ENCODE measurements around the gene GPR39. TPM values are rescaled to one million over a fixed set of nuclear protein-coding genes. Genes with fewer than 3 reads are reported as not detected.

GPR39 gene
- total RNA-seq, 1 donor from 2014 or later = 0.20 TPM

DNA sequence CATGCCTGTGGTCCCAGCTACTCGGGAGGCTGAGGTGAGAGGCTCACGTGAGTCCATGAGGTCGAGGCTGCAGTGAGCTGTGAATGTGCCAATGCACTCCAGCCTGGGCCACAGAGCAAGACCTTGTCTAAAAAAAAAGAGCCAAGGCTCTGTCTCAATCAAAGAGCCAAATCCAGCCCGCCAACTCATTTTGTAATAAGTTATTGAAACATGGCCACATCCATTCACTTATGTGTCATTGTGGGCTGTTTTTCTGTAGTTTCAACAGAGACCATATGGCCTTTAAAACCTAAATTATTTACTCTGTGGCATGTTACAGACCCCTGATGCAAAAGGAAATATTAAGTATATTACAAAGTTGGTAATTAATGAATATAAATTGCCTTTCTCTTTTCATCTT is 60.8 kb downstream of the GPR39 start:
- DNase-seq (ENCODE audit: low spot score) = no peak
- H3K27ac Mint-ChIP-seq (ENCODE audit: unreplicated experiment) = no peak overlapping the region
- H3K36me3 Mint-ChIP-seq (ENCODE audit: low read depth) = no peaks in the 10 kb centered on the region
- no peak overlapping the region for H3K4me3 Mint-ChIP-seq (ENCODE audit: unreplicated experiment)
- TF ChIP-seq, protein P1, sequence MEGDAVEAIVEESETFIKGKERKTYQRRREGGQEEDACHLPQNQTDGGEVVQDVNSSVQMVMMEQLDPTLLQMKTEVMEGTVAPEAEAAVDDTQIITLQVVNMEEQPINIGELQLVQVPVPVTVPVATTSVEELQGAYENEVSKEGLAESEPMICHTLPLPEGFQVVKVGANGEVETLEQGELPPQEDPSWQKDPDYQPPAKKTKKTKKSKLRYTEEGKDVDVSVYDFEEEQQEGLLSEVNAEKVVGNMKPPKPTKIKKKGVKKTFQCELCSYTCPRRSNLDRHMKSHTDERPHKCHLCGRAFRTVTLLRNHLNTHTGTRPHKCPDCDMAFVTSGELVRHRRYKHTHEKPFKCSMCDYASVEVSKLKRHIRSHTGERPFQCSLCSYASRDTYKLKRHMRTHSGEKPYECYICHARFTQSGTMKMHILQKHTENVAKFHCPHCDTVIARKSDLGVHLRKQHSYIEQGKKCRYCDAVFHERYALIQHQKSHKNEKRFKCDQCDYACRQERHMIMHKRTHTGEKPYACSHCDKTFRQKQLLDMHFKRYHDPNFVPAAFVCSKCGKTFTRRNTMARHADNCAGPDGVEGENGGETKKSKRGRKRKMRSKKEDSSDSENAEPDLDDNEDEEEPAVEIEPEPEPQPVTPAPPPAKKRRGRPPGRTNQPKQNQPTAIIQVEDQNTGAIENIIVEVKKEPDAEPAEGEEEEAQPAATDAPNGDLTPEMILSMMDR (IDR thresholded peaks at IDR 0.05) = no peak
- H3K27me3 Mint-ChIP-seq (ENCODE audit: low read depth) = peaks cover 2% of the 10 kb centered on the region
- no peaks in the 10 kb centered on the region for H3K4me1 Mint-ChIP-seq (ENCODE audit: low read depth)
- peaks cover 13% of the 10 kb centered on the region for H3K9me3 Mint-ChIP-seq (ENCODE audit: low read depth)

DNA sequence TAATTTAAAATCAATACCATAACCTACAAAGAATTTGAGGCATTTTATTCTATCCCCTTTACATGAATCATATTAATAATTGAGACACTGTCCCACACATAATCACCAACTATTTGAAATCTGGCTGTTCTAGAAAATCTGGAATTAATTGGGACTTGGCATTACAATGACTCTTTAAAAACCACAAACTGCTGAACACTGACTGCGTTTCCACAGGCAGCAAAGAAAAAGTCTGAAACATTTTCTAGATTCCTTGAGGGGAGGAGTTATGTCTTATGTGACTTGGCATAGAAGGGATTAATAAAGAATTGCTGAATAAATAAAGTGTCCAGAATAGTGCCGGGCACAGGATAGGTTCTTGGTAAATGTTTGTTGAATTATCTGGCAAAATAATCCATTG is 61.4 kb downstream of the GPR39 start:
- no peak for DNase-seq (ENCODE audit: low spot score)
- Mint-ChIP-seq H3K9me3 (ENCODE audit: low read depth) (peaks cover 13% of the 10 kb centered on the region), H3K36me3 (ENCODE audit: low read depth) (no peaks in the 10 kb centered on the region), H3K4me1 (ENCODE audit: low read depth) (no peaks in the 10 kb centered on the region), H3K27ac (ENCODE audit: unreplicated experiment) (no peak overlapping the region), H3K27me3 (ENCODE audit: low read depth) (peaks cover 2% of the 10 kb centered on the region), H3K4me3 (ENCODE audit: unreplicated experiment) (no peak overlapping the region)
- TF ChIP-seq, protein P1 (IDR thresholded peaks at IDR 0.05) = no peak

DNA sequence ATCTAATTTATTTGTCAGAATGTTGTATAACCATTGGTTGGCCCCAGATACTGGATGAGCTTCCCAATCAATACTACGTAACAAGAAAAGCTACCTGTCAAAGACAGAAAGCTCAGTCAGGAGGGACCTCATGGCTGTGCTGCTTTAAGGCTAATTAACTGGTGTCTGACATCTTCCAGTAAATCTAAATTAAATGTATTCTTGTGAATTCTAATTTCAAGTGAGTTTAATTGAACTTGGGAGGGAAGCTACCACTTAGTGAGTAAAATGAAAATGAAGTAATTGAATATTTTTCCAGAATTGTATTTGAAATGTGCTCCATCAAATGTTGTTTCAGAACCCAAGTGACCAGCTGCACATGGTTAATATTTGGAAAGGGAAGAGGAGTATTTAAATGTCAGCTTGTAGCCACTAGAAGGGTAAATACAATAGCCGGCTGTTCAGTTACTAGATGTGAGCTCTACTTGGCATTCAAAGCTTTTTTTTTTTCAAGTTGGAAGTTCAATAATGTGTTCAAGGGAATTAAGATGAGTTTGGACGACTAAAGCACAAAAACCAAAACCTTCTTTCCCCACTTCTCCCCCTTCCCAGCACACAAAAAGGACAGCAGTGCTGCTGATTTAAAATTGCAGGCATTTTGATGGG is 62.0 kb downstream of the GPR39 start:
- peaks cover 10% of the 10 kb centered on the region for H3K9me3 Mint-ChIP-seq (ENCODE audit: low read depth)
- no peak overlapping the region for H3K4me3 Mint-ChIP-seq (ENCODE audit: unreplicated experiment)
- H3K36me3 Mint-ChIP-seq (ENCODE audit: low read depth) = no peaks in the 10 kb centered on the region
- TF ChIP-seq, protein P1 (IDR thresholded peaks at IDR 0.05) = no peak
- no peaks in the 10 kb centered on the region for H3K4me1 Mint-ChIP-seq (ENCODE audit: low read depth)
- no peak for DNase-seq (ENCODE audit: low spot score)
- H3K27me3 Mint-ChIP-seq (ENCODE audit: low read depth) = peaks cover 2% of the 10 kb centered on the region
- H3K27ac Mint-ChIP-seq (ENCODE audit: unreplicated experiment) = no peak overlapping the region

DNA sequence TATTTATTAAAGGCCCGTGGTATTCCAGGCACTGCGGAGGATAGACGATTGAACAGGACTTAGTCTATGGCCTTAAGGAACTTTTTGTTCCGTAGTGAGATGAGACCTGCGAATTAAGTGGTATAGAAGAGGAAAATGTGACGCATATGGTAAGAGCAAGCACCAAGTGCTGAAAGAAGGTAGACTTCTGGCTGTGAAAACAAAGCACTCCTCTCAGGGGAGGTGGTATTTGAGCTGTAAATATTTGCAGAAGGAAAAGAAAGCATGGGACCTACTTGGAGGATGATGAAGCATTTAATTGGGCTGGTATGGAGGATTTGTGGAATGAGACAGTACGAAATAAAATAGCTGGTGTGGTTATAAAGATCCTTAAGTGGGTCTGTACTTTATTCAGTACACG is 62.5 kb downstream of the GPR39 start:
- H3K4me3 Mint-ChIP-seq (ENCODE audit: unreplicated experiment) = no peak overlapping the region
- no peaks in the 10 kb centered on the region for H3K36me3 Mint-ChIP-seq (ENCODE audit: low read depth)
- H3K4me1 Mint-ChIP-seq (ENCODE audit: low read depth) = no peaks in the 10 kb centered on the region
- H3K27me3 Mint-ChIP-seq (ENCODE audit: low read depth) = peaks cover 2% of the 10 kb centered on the region
- peaks cover 10% of the 10 kb centered on the region for H3K9me3 Mint-ChIP-seq (ENCODE audit: low read depth)
- H3K27ac Mint-ChIP-seq (ENCODE audit: unreplicated experiment) = no peak overlapping the region
- TF ChIP-seq, protein P1 (IDR thresholded peaks at IDR 0.05) = no peak
- DNase-seq (ENCODE audit: low spot score) = no peak

DNA sequence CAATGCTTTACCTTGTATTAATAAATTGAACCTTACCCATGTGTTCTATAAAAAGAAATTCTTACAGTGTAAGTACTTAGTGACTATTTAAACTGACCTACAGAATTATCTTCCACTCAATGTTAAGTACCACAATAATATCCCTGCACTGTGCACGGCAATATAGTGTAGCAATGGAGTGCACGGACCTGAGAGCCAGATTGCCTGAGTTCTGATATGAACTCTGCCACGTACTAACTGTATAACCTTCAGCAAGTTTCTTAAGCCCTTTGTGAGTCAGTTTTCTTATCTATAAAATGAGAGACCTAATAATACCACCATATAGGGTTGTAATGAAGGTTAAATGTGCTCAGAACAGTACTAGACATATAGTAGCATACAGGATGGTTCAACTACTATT is 66.2 kb downstream of the GPR39 start:
- H3K27me3 Mint-ChIP-seq (ENCODE audit: low read depth) = peaks cover 5% of the 10 kb centered on the region
- TF ChIP-seq, protein P1 (IDR thresholded peaks at IDR 0.05) = no peak
- H3K4me3 Mint-ChIP-seq (ENCODE audit: unreplicated experiment) = no peak overlapping the region
- H3K36me3 Mint-ChIP-seq (ENCODE audit: low read depth) = no peaks in the 10 kb centered on the region
- H3K9me3 Mint-ChIP-seq (ENCODE audit: low read depth) = no peaks in the 10 kb centered on the region
- no peaks in the 10 kb centered on the region for H3K4me1 Mint-ChIP-seq (ENCODE audit: low read depth)
- no peak for DNase-seq (ENCODE audit: low spot score)
- H3K27ac Mint-ChIP-seq (ENCODE audit: unreplicated experiment) = no peak overlapping the region
